ENCODE results near the gene CAMTA1. TPM values are rescaled to one million over a fixed set of nuclear protein-coding genes. Genes with fewer than 3 reads are reported as not detected.

Gene CAMTA1
- total RNA-seq, 1 donor from 2014 or later, result 69.9 TPM

GRCh38 chr1:7299329-7299799, 514.1 kb downstream of the CAMTA1 start:
- H3K36me3 Mint-ChIP-seq (ENCODE audit: low read depth), result no peaks in the 10 kb centered on the region
- no peaks in the 10 kb centered on the region for H3K4me1 Mint-ChIP-seq
- H3K27me3 Mint-ChIP-seq, result peaks cover 6% of the 10 kb centered on the region
- peak; percentile 26 for DNase-seq
- H3K4me3 Mint-ChIP-seq, result no peak overlapping the region
- H3K9me3 Mint-ChIP-seq, result no peaks in the 10 kb centered on the region
- H3K27ac Mint-ChIP-seq, result no peak overlapping the region
- intact Hi-C loops (cut with micrococcal nuclease), result no loop called here

GRCh38 chr1:7299994-7300393, 514.7 kb downstream of the CAMTA1 start:
- no peaks in the 10 kb centered on the region for H3K36me3 Mint-ChIP-seq (ENCODE audit: low read depth)
- intact Hi-C loops (cut with micrococcal nuclease), result no loop called here
- no peak overlapping the region for H3K27ac Mint-ChIP-seq
- H3K4me1 Mint-ChIP-seq, result no peaks in the 10 kb centered on the region
- no peak overlapping the region for H3K4me3 Mint-ChIP-seq
- peaks cover 6% of the 10 kb centered on the region for H3K27me3 Mint-ChIP-seq
- no peaks in the 10 kb centered on the region for H3K9me3 Mint-ChIP-seq
- no peak for DNase-seq

- no peaks in the 10 kb centered on the region for H3K9me3 Mint-ChIP-seq
- peaks cover 6% of the 10 kb centered on the region for H3K27me3 Mint-ChIP-seq
- intact Hi-C loops (cut with micrococcal nuclease), result no loop called here
- H3K36me3 Mint-ChIP-seq (ENCODE audit: low read depth), result no peaks in the 10 kb centered on the region
- no peak overlapping the region for H3K27ac Mint-ChIP-seq
- H3K4me1 Mint-ChIP-seq, result no peaks in the 10 kb centered on the region
- H3K4me3 Mint-ChIP-seq, result no peak overlapping the region
- DNase-seq, result peak; percentile 22
Observed at GRCh38 chr1:7300893-7301663, 515.8 kb downstream of the CAMTA1 start.

- Mint-ChIP-seq H3K9me3 (no peaks in the 10 kb centered on the region), H3K4me3 (no peak overlapping the region), H3K27me3 (peaks cover 6% of the 10 kb centered on the region), H3K27ac (no peak overlapping the region), H3K36me3 (ENCODE audit: low read depth) (no peaks in the 10 kb centered on the region), H3K4me1 (no peaks in the 10 kb centered on the region)
- DNase-seq, result peak; percentile 19
- intact Hi-C loops (cut with micrococcal nuclease), result no loop called here
Observed at GRCh38 chr1:7301664-7301981, 516.4 kb downstream of the CAMTA1 start.

GRCh38 chr1:7302126-7302525, 516.9 kb downstream of the CAMTA1 start:
- Mint-ChIP-seq H3K36me3 (ENCODE audit: low read depth) (no peaks in the 10 kb centered on the region), H3K9me3 (no peaks in the 10 kb centered on the region), H3K4me3 (no peak overlapping the region), H3K27ac (no peak overlapping the region), H3K27me3 (peaks cover 6% of the 10 kb centered on the region), H3K4me1 (no peaks in the 10 kb centered on the region)
- peak; percentile 13 for DNase-seq
- intact Hi-C loops (cut with micrococcal nuclease), result no loop called here

- intact Hi-C loops (cut with micrococcal nuclease), result no loop called here
- no peaks in the 10 kb centered on the region for H3K9me3 Mint-ChIP-seq
Observed at GRCh38 chr1:7302873-7303272, 517.6 kb downstream of the CAMTA1 start.

GRCh38 chr1:7303554-7304317, 518.5 kb downstream of the CAMTA1 start:
- peaks cover 9% of the 10 kb centered on the region for H3K27me3 Mint-ChIP-seq
- H3K36me3 Mint-ChIP-seq (ENCODE audit: low read depth), result no peaks in the 10 kb centered on the region
- no peak overlapping the region for H3K4me3 Mint-ChIP-seq
- intact Hi-C loops (cut with micrococcal nuclease), result no loop called here
- DNase-seq, result peak; percentile 22
- H3K9me3 Mint-ChIP-seq, result no peaks in the 10 kb centered on the region
- H3K4me1 Mint-ChIP-seq, result no peaks in the 10 kb centered on the region
- H3K27ac Mint-ChIP-seq, result no peak overlapping the region

More at GRCh38 chr1:7302873-7303272, 517.6 kb downstream of the CAMTA1 start:
- DNase-seq, result peak; percentile 17
- Mint-ChIP-seq H3K27ac (no peak overlapping the region), H3K4me1 (no peaks in the 10 kb centered on the region), H3K27me3 (peaks cover 6% of the 10 kb centered on the region), H3K36me3 (ENCODE audit: low read depth) (no peaks in the 10 kb centered on the region), H3K4me3 (no peak overlapping the region)

GRCh38 chr1:7313081-7313546, 527.9 kb downstream of the CAMTA1 start:
- H3K9me3 Mint-ChIP-seq, result no peaks in the 10 kb centered on the region
- intact Hi-C loops (cut with micrococcal nuclease), result no loop called here
- no peaks in the 10 kb centered on the region for H3K4me1 Mint-ChIP-seq
- H3K36me3 Mint-ChIP-seq (ENCODE audit: low read depth), result no peaks in the 10 kb centered on the region
- peaks cover 1% of the 10 kb centered on the region for H3K27me3 Mint-ChIP-seq
- H3K4me3 Mint-ChIP-seq, result no peak overlapping the region
- no peak overlapping the region for H3K27ac Mint-ChIP-seq
- DNase-seq, result no peak

- Mint-ChIP-seq H3K4me3 (no peak overlapping the region), H3K36me3 (ENCODE audit: low read depth) (no peaks in the 10 kb centered on the region), H3K27me3 (no peaks in the 10 kb centered on the region), H3K4me1 (no peaks in the 10 kb centered on the region), H3K27ac (no peak overlapping the region), H3K9me3 (no peaks in the 10 kb centered on the region)
- intact Hi-C loops (cut with micrococcal nuclease), result no loop called here
- DNase-seq, result peak; percentile 30
Observed at GRCh38 chr1:7313826-7314225, 528.6 kb downstream of the CAMTA1 start.

GRCh38 chr1:7315316-7315715, 530.1 kb downstream of the CAMTA1 start:
- Mint-ChIP-seq H3K27ac (no peak overlapping the region), H3K4me3 (no peak overlapping the region), H3K9me3 (no peaks in the 10 kb centered on the region), H3K4me1 (no peaks in the 10 kb centered on the region), H3K27me3 (no peaks in the 10 kb centered on the region), H3K36me3 (ENCODE audit: low read depth) (no peaks in the 10 kb centered on the region)
- intact Hi-C loops (cut with micrococcal nuclease), result no loop called here
- DNase-seq, result peak; percentile 17

- no peak overlapping the region for H3K4me3 Mint-ChIP-seq
- DNase-seq, result peak; percentile 15
- H3K27ac Mint-ChIP-seq, result no peak overlapping the region
- H3K4me1 Mint-ChIP-seq, result no peaks in the 10 kb centered on the region
- H3K9me3 Mint-ChIP-seq, result no peaks in the 10 kb centered on the region
- intact Hi-C loops (cut with micrococcal nuclease), result no loop called here
- H3K36me3 Mint-ChIP-seq (ENCODE audit: low read depth), result no peaks in the 10 kb centered on the region
- H3K27me3 Mint-ChIP-seq, result no peaks in the 10 kb centered on the region
Observed at GRCh38 chr1:7315946-7316345, 530.7 kb downstream of the CAMTA1 start.

- Mint-ChIP-seq H3K9me3 (no peaks in the 10 kb centered on the region), H3K27ac (no peak overlapping the region), H3K27me3 (no peaks in the 10 kb centered on the region), H3K4me3 (no peak overlapping the region), H3K36me3 (ENCODE audit: low read depth) (no peaks in the 10 kb centered on the region), H3K4me1 (no peaks in the 10 kb centered on the region)
- intact Hi-C loops (cut with micrococcal nuclease), result no loop called here
- no peak for DNase-seq
Observed at GRCh38 chr1:7317888-7318287, 532.6 kb downstream of the CAMTA1 start.

GRCh38 chr1:7319196-7319595, 533.9 kb downstream of the CAMTA1 start:
- no peaks in the 10 kb centered on the region for H3K4me1 Mint-ChIP-seq

GRCh38 chr1:7320661-7321060, 535.4 kb downstream of the CAMTA1 start:
- peaks cover 3% of the 10 kb centered on the region for H3K27me3 Mint-ChIP-seq

More at GRCh38 chr1:7319196-7319595, 533.9 kb downstream of the CAMTA1 start:
- intact Hi-C loops (cut with micrococcal nuclease), result no loop called here
- no peaks in the 10 kb centered on the region for H3K9me3 Mint-ChIP-seq
- H3K27me3 Mint-ChIP-seq, result no peaks in the 10 kb centered on the region
- no peaks in the 10 kb centered on the region for H3K36me3 Mint-ChIP-seq (ENCODE audit: low read depth)
- H3K27ac Mint-ChIP-seq, result no peak overlapping the region
- no peak for DNase-seq
- no peak overlapping the region for H3K4me3 Mint-ChIP-seq

More at GRCh38 chr1:7320661-7321060, 535.4 kb downstream of the CAMTA1 start:
- DNase-seq, result no peak
- H3K9me3 Mint-ChIP-seq, result no peaks in the 10 kb centered on the region
- H3K4me1 Mint-ChIP-seq, result no peaks in the 10 kb centered on the region
- H3K36me3 Mint-ChIP-seq (ENCODE audit: low read depth), result no peaks in the 10 kb centered on the region
- H3K27ac Mint-ChIP-seq, result no peak overlapping the region
- no peak overlapping the region for H3K4me3 Mint-ChIP-seq
- intact Hi-C loops (cut with micrococcal nuclease), result no loop called here
